T-helper 2 cell treated with Interferon-gamma antibody and Interleukin-4, amounts not matched to agents 100 ng/mL and 5 ng/mL, for 36 hours (primary cell): ENCODE measurements around the gene ACP4. TPM values are rescaled to one million over a fixed set of nuclear protein-coding genes. Genes with fewer than 3 reads are reported as not detected.
"Not testable (repeated sequence)": the region's sequence is repeated elsewhere in the genome, so short reads cannot be mapped to it uniquely, and the experiment has no call there.

Source experiments
- intact Hi-C: fragments of 100-400 bp; cut with micrococcal nuclease; formaldehyde crosslinking; loops from one replicate; pipeline ENCODE4 v1.15.1; 2023
- total RNA-seq: library from RNA; stranded (reverse); gene quantifications from 2 replicates; pipeline ENCODE4 v1.2.3, GENCODE V29; 2022

Gene ACP4, protein sequence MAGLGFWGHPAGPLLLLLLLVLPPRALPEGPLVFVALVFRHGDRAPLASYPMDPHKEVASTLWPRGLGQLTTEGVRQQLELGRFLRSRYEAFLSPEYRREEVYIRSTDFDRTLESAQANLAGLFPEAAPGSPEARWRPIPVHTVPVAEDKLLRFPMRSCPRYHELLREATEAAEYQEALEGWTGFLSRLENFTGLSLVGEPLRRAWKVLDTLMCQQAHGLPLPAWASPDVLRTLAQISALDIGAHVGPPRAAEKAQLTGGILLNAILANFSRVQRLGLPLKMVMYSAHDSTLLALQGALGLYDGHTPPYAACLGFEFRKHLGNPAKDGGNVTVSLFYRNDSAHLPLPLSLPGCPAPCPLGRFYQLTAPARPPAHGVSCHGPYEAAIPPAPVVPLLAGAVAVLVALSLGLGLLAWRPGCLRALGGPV
- total RNA-seq, result not detected in 2 replicates

DNA sequence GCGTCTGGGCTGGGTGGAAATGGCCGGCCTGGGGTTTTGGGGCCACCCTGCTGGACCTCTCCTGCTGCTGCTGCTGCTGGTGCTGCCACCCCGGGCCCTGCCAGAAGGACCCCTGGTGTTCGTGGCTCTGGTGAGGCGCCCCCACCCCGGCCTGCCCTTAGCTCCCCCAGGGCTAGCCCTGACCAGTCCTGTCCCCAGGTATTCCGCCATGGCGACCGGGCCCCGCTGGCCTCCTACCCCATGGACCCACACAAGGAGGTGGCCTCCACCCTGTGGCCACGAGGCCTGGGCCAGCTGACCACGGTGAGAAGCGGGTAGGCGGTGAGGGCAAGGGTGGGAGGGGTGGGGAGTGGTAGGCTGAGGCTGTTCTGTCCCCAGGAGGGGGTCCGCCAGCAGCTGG, at the start of gene ACP4:
TSS of gene ACP4 (plus strand) at position 20 of the 400 bp plus-strand sequence. CDS start at position 20, 0 bp downstream.
- intact Hi-C loops, result no loop called here

GRCh38 chr19:50741179-50741933, 48.9 kb upstream of the ACP4 start:
- intact Hi-C loops, result no loop called here

DNA sequence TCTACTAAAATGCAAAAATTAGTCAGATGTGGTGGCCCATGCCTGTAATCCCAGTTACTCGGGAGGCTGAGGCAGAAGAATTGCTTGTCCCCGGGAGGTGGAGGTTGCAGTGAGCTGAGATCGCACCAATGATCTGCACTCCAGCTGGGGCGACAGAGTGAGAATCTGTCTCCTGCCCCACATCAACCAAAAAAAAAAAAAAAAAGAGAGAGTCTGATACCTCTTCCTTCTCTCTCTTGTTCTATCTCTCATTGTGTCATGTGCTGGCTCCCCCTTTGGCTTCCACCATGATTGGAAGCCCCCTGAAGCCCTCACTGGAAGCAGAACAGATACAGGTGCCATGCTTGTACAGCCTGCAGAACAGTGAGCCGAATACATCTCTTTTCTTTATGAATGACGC, 46.7 kb upstream of the ACP4 start:
- intact Hi-C loops, result no loop called here

DNA sequence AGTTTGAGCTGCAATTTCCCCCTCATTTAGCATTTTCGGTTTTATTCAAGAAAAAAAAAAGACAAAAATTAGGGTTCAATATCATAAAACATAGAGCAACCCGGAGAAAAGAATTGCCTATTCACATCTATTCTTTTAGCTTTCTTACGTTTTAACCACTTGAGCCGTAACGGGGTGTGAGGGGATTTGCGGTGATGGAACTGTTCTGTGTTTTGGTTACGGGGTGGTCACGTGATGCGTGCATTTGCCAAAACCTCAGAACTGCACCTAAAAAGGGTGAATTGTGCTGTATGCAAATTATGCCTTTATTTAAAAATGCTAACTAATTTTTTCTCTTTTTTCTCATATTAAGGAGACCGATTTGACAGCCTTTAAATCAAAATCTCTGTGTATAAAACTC, 45.0 kb upstream of the ACP4 start:
- intact Hi-C loops, result no loop called here

- intact Hi-C loops, result not testable (repeated sequence)
Measured at GRCh38 chr19:50747141-50747540, 43.1 kb upstream of the ACP4 start.

DNA sequence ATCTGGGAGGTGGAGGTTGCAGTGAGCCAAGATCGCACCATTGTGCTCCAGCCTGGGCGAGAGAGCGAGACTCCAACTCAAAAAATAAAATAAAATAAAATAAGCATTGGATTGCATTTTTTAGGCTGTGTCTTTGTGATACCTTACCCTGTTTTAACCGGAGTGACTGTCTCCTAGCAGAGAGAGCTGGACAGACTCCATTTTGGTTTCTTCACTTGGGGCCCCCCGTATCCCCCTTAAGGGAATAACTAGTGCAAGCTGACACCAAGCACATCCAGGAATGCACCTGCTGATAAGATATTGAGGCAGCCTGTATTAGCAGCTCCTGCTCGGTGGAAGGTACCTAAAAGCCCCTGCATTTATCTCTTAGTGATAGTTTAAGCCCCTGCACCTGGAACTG, 40.7 kb upstream of the ACP4 start:
- intact Hi-C loops, result no loop called here

DNA sequence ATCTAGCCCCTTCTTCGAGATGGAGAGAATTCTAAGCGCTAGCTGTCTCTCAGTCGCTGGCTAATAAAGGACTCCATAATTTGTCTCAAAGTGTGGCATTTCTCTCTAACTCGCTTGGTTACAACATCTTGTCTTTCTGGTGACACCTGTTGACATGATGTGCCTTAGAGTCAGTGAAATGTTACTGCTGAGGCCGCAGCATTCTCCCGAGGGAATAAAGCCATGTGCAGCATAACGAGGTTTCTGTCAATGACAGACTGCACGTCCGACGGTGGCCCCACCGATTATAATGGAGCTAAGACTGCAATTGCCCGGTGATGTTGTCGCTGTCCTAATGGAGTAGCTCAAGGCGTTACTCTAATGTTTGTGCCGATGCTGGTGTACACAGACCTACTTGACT, 40.2 kb upstream of the ACP4 start:
- intact Hi-C loops, result no loop called here

DNA sequence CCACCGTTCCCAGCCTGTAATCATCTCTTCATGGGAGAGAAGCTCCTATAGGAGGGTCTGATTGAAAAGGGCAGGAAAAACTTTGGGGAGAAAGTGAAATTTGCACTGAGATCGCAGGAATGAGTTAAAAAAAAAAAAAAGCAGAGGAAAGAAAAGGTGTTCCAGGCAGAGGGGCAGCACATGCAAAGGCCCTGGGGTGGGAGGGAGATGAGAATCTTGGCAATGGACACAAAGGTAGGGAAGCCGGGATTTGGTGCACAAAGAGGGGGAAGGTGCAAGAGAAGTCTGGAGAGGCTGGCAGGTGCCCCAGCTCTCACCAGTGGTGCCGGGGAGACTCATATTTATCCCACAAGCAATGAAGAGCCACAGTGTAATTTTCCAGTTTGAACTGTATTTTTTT, 36.3 kb upstream of the ACP4 start:
- intact Hi-C loops, result no loop called here

GRCh38 chr19:50756244-50756643, 34.0 kb upstream of the ACP4 start:
- intact Hi-C loops, result not testable (repeated sequence)

DNA sequence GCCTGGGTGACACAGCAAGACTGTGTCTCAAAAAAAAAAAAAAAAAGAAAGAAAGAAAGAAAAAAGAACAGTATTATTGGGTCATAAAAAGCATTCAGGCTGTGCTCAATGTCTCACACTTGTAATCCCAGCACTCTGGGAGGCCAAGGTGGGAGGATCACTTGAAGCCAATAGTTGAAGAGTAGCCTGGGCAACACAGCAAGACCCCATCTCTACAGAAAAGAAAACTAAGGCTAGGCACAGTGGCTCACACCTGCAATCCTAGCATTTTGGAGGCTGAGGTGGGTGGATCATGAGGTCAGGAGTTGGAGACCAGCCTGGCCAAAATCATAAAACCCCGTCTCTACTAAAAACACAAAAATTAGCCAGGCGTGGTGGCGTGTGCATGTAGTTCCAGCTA, 32.6 kb upstream of the ACP4 start:
- intact Hi-C loops, result not testable (repeated sequence)

- intact Hi-C loops, result not testable (repeated sequence)
Measured at GRCh38 chr19:50759076-50759475, 31.1 kb upstream of the ACP4 start.

DNA sequence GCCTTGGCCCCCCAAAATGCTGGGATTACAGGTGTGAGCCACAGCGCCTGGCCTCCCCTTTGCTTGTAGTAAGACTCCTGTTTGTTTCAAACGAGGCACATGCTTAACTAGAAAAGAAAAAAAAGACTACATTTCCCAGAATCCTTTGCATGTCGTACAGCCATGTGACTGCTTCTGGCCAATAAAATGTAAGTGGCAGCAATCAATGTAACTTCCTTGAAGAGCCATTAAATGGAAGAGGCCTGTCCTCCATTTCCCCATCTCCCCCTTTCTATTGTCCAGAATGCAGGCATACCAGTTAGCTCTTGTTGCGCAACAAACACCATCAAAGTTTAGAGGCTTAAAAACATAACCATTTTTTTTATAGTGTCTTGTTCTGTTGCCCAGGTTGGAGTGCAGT, 30.3 kb upstream of the ACP4 start:
- intact Hi-C loops, result no loop called here

DNA sequence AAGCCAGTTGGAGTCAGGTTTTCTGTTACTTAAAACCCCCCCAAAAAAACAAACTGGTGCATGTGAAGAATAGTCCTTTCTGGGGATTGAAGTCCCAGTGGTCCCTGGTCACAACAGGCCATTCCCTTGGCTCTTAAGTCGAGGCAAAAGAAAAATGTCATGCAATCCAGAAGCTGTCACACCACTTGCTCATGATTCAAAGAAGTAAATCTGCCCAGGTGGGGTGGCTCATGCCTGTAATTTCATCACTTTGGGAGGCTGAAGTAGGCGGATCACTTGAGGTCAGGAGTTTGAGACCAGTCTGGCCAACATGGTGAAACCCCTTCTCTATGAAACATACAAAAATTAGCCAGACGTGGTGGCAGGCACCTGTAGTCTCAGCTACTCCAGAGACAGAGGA, 28.7 kb upstream of the ACP4 start:
- intact Hi-C loops, result not testable (repeated sequence)

- intact Hi-C loops, result not testable (repeated sequence)
Measured at GRCh38 chr19:50763521-50763920, 26.7 kb upstream of the ACP4 start.

DNA sequence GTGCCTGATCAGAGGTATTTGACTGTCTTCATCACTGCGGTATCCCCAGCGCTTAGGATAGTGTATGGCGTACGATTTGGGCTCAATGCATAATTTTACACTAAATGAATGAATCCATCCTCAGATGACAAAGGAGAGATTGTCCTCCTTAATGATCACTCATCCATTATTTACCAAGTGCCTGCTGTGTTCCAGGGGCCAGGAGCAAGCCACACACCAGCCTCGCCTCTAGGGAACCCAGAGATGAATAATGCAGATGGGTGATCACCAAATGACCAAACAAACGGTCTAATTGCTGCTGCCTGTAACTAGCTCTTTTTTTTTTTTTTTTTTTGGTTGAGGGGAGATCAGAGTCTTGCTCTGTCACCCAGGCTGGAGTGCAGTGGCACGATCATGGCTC, 25.8 kb upstream of the ACP4 start:
- intact Hi-C loops, result no loop called here

DNA sequence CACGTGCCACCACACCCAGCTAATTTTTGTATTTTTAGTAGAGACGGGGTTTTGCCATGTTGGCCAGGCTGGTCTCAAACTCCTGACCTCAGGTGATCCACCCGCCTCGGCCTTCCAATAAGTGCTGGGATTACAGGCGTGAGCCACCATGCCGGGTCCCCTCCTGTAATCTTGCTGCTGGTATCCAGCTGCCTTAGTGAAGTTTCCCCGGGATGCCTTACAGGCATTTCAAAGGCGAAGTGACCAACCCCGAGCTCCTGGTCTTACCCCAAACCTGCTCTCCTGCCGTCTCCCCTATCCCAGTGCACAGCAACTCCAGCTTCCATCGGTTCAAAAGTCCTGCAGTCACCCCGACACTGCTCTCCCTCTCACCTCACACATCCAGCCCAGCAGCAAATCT, 23.5 kb upstream of the ACP4 start:
- intact Hi-C loops, result not testable (repeated sequence)

DNA sequence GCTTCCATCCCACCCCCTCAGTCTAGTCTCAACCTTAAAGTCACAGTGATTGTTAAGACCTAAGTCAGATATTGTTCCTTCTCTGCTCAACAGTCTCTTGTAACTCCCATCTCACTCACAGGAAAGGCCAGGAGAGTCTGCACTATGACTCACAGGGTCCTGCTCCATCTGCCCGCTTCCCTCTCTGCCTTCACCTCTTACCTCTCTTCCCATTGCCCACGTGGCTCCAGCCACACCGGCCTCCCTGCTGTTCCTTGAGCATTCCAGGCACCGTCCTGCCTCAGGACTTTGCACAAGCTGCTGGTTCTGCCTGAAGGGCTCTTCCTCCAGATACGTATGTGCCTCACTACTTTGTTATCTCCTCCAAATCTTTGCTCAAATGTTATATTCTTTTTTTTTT, 23.0 kb upstream of the ACP4 start:
- intact Hi-C loops, result not testable (repeated sequence)

- intact Hi-C loops, result no loop called here
Measured at GRCh38 chr19:50768277-50768676, 21.9 kb upstream of the ACP4 start.

- intact Hi-C loops, result not testable (repeated sequence)
Measured at GRCh38 chr19:50770164-50770563, 20.1 kb upstream of the ACP4 start, which contains the start of gene GPR32. Gene GPR32, plus strand, starts transcription at chr19:50770464. Its CDS starts 137 bp downstream, at chr19:50770601.

GRCh38 chr19:50770888-50771287, 19.3 kb upstream of the ACP4 start:
- intact Hi-C loops, result no loop called here

DNA sequence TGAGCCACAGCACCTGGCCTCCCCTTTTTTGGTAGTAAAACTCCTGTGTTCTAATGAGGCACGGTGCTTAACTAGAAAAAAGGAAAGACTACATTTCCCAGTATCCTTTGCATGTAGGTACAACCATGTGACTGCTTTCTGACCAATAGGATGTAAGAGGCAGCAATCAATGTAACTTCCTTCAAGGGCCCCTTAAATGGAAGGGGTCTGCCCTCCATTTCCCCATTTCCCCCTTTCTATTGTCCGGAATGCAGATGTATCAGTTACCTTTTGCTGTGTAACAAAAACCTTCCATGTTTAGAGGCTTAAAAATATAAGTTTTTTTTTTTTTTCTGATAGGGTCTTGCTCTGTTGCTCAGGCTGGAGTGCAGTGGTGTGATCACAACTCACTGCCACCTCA, 17.7 kb upstream of the ACP4 start:
- intact Hi-C loops, result no loop called here

GRCh38 chr19:50772912-50773311, 17.3 kb upstream of the ACP4 start:
- intact Hi-C loops, result not testable (repeated sequence)

DNA sequence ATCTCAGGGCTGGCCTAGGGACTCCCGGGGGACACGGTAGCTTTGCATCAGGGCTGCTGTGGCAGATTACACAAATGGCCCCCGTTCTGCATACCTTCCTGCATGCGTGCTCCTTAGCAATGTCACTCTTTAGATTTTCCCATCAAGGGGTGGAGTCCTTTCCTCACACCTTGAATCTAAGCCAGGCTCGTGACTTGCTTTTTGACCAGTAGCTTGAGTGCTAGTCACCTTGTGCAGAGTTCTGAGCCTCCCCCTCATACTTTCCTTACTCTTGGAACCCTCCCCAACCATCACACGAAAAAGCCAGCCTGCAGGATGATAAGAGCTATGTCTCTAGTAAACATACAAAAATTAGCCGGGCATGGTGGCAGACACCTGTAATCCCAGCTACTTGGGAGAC, 16.8 kb upstream of the ACP4 start:
- intact Hi-C loops, result not testable (repeated sequence)
